HG03139 (cell line): ENCODE data around the gene CELF4.

ENCODE experiments used
- ATAC-seq: cut with Tn5 transposase; IDR thresholded peaks from one replicate; pipeline ENCODE4 v1.9.1; 2021; ENCODE audit not compliant: unreplicated experiment

Gene CELF4

GRCh38 chr18:37422596-37422995, 143.0 kb downstream of the CELF4 start:
- no peak for ATAC-seq

DNA sequence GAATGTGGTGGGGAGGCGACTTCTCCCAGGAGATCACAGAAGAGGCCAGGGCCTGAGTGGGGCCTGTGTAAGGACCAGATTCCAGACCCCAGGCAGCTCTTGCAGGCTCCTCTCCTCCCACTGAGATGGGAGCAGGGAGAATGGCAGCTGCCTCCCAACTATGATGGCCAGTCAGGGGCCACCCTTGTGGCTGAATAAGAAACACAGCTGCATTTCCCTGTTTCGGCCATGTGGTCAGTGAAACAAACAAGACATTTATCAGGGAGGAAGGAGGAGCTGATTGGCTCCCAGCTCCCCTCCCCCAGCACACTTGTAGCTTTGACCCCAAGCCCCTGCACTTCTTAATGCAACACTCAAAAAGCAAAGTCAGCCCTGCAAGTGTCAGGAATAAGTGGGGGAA, 143.5 kb downstream of the CELF4 start:
- no peak for ATAC-seq

- no peak for ATAC-seq
Measured at GRCh38 chr18:37421341-37422077, 144.1 kb downstream of the CELF4 start.

GRCh38 chr18:37420315-37420880, 145.2 kb downstream of the CELF4 start:
- ATAC-seq: no peak

DNA sequence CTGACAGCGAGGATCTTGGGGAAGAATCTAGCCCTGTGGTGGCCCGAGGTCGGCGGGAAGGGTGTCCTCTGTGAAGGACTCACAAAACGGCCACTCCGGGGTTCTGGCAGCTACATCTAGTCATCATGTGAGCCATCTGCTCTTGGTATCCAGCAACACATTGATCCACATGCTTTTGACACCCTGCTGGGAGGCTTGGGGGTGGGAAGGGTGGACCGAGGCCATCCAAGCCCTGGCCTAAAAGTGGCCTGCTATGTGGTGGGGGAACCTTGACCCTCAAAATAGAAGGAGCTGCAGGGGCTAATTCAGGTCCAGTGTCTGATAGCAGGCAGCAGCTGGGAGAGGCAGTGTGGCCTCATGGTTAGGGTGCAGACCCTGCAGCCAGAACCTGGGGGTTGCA, 145.7 kb downstream of the CELF4 start:
- no peak for ATAC-seq

DNA sequence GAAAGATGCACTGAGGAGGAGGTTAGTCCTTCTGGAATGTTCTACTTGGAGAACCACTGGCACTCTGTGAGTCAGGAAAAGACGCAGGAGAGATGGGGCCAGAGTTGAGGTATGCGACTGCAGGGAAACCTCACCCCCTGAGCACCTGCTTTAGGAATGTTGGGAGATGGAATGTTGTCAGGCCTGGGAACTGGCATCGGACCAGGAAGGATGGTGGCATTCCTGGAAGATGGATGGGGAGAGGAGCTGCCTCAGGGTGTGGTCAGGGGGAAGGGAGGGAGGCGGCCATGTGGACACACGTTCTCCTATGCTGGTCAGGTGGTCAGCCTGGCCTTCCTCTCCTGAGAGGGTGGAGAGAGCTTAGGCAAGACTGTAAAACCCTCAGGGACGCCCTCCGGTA, 146.3 kb downstream of the CELF4 start:
- ATAC-seq: no peak

- no peak for ATAC-seq
Measured at GRCh38 chr18:37414816-37415215, 150.8 kb downstream of the CELF4 start.

GRCh38 chr18:37412829-37413228, 152.8 kb downstream of the CELF4 start:
- no peak for ATAC-seq

GRCh38 chr18:37412333-37412732, 153.3 kb downstream of the CELF4 start:
- no peak for ATAC-seq

- no peak for ATAC-seq
Measured at GRCh38 chr18:37409878-37410277, 155.7 kb downstream of the CELF4 start.

- ATAC-seq: no peak
Measured at GRCh38 chr18:37408676-37409265, 156.8 kb downstream of the CELF4 start.

DNA sequence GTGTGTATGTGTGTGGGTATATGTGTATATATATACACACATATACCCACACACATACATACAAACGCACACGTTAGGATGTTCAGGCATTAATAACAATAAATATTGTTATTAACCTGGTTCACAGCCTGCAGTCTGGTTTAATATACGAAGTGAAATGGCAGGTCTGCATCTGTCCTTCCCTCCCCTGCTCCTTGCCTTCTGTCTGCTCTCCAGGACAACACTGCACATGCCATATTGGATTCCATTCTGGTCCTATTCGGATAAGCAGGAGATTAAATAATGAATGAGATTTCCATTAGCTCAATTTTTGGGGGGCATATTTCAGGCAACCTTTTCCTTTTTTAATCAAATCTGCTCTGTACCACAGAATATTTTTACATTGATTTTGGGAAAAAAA, 158.0 kb downstream of the CELF4 start:
- ATAC-seq: no peak

- no peak for ATAC-seq
Measured at GRCh38 chr18:37405772-37406171, 159.8 kb downstream of the CELF4 start.

DNA sequence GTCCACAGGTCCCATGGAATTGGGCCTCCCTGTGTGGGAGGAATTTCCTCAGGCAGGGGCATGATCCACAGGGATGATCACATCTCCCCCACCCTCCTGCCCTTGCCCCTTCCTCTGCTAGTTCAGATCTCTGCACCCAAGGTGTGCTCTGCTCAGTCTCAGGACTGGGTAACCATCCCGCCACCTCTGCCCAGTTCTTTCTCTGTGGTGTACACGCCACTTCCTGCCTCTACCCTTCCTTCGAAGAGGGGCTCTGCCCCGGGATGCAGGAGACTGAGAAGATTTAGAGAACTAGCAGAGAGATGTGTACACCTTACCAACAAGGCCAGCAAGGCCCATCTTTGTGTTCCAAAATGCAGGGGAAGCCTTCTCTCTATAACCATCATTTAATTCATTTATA, 160.4 kb downstream of the CELF4 start:
- ATAC-seq: no peak

GRCh38 chr18:37403788-37404187, 161.8 kb downstream of the CELF4 start:
- ATAC-seq: no peak

- no peak for ATAC-seq
Measured at GRCh38 chr18:37403100-37403781, 162.4 kb downstream of the CELF4 start.

DNA sequence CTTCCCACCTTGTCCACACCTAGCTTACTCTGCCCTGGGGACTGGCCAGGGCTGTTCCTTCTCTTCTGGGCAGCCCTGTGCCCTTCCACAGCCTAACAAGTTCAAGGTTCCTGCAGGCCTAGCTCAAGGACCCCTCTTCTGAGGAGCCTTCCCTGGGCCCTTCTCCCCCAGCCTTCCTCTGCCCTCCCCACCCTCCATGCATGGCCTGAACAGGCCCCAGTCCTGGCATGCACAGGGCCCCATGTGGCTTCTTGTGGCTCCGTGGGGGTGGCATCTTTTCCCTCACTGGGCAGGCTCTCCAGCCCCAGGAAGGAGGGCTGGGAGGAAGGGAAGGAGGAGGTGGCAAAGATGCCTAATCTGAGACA, 162.9 kb downstream of the CELF4 start:
- no peak for ATAC-seq

DNA sequence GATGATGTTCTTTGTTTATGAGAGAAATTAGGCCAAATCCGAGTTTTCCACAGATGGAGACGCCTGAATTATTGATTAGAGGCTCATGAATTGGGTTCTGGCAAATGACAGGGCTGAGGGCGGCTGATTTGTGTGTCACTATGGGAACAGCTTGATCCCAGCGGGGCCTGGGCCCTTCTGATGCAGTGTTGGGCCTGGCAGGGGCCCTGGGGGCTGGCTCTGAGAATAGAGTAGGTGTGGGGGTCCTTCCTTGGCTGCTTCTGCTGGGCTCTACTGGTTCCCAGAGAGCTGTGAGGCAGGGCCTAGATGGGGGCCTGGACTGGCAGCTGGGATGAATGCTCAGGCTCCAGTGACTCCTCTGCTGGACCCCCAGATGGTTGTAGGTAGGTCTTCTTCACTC, 164.8 kb downstream of the CELF4 start:
- ATAC-seq: no peak

GRCh38 chr18:37398248-37398920, 167.2 kb downstream of the CELF4 start:
- ATAC-seq: no peak

DNA sequence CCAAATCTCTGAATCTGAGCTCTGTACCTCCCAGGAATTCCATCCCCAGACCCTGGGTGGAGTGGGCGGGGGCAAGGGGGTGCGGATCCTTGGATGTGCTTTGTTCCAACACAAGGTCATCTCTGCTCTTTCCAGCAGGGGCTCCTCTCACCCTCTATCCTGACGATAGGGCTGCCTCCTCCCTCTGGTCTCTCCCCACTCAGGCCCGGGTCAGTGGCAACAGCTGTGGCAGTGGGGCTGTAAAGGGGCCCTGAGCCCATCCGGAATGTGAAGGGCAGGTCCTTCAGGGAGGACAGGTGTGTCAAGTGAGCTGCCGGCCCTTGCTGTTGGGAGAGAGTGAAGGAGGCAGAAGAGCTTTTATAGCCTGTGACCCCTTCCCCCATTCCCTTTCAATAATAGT, 167.8 kb downstream of the CELF4 start:
- no peak for ATAC-seq

- no peak for ATAC-seq
Measured at GRCh38 chr18:37396971-37397720, 168.5 kb downstream of the CELF4 start.
